SU-DHL-6 (cell line): ENCODE measurements around the gene IGFBPL1.

Experiments
- H2AFZ ChIP-seq: fragments of 200-600 bp; sonication (generic); 2 replicates; pipeline ENCODE4 v1.6.1; 2014; ENCODE audit warnings: low read depth, mild to moderate bottlenecking, moderate library complexity, mixed read lengths, antibody characterized with exemption, low read length; ENCODE audit not compliant: severe bottlenecking
- H3F3A ChIP-seq: fragments of 200-600 bp; shearing (Covaris generic); 2 replicates; pipeline ENCODE4 v1.6.0; 2016; ENCODE audit warnings: antibody characterized with exemption, mild to moderate bottlenecking; ENCODE audit not compliant: insufficient read depth
- H3K27ac ChIP-seq: fragments of 200-600 bp; sonication (generic); 2 replicates; pipeline ENCODE4 v1.5.1; 2016; ENCODE audit warnings: low read depth, mild to moderate bottlenecking, low read length, moderate library complexity, mixed read lengths
- H3K27me3 ChIP-seq: fragments of 200-600 bp; sonication (generic), shearing (Covaris generic); 2 replicates; pipeline ENCODE4 v1.6.0; 2014; ENCODE audit warnings: mild to moderate bottlenecking, low read length
- H3K36me3 ChIP-seq: fragments of 200-600 bp; sonication (generic); 2 replicates; pipeline ENCODE4 v1.6.1; 2014; ENCODE audit warnings: mild to moderate bottlenecking, low read length, mixed read lengths
- H3K4me2 ChIP-seq: fragments of 300-600, 200-600 bp; shearing (Covaris generic), sonication (generic); 2 replicates; pipeline ENCODE4 v1.6.0; 2014; ENCODE audit warnings: low read length, low read depth, mild to moderate bottlenecking; ENCODE audit not compliant: poor library complexity, severe bottlenecking
- H3K4me3 ChIP-seq: fragments of 200-600 bp; sonication (generic); 2 replicates; pipeline ENCODE4 v1.5.1; 2014; ENCODE audit warnings: antibody characterized with exemption, low read length, mild to moderate bottlenecking, mixed read lengths; ENCODE audit not compliant: insufficient read depth, poor library complexity, severe bottlenecking
- H3K79me2 ChIP-seq: fragments of 200-600 bp; sonication (generic); 2 replicates; pipeline ENCODE4 v1.6.1; 2014; ENCODE audit warnings: mild to moderate bottlenecking, low read length, moderate library complexity; ENCODE audit not compliant: insufficient read depth
- H3K9ac ChIP-seq: fragments of 200-600 bp; sonication (generic); 2 replicates; pipeline ENCODE4 v1.7.0; 2014; ENCODE audit warnings: mild to moderate bottlenecking, low read length
- H3K9me2 ChIP-seq: fragments of 200-600 bp; sonication (generic); replicated peaks from 2 replicates; pipeline ENCODE4 v1.6.1; 2014; ENCODE audit warnings: low read length; ENCODE audit not compliant: insufficient read depth
- H3K9me3 ChIP-seq: fragments of 200-600 bp; sonication (generic); 2 replicates; pipeline ENCODE4 v1.6.1; 2014; ENCODE audit warnings: low read length, mixed read lengths; ENCODE audit not compliant: insufficient read depth
- H4K20me1 ChIP-seq: fragments of 200-600 bp; sonication (generic); 2 replicates; pipeline ENCODE4 v1.6.1; 2014; ENCODE audit warnings: low read depth, mild to moderate bottlenecking, antibody characterized with exemption, low read length, moderate library complexity, mixed read lengths
- CTCF ChIP-seq: fragments of 200-600 bp; sonication (generic); IDR thresholded peaks from one replicate; pipeline ENCODE4 v1.5.1; 2017; ENCODE audit warnings: antibody characterized with exemption, mild to moderate bottlenecking, low read length, moderate library complexity; ENCODE audit not compliant: insufficient read depth, poor library complexity, severe bottlenecking
- EZH2phosphoT487 ChIP-seq: fragments of 200-600 bp; sonication (generic), shearing (Covaris generic); conservative IDR thresholded peaks from 2 replicates; pipeline ENCODE4 v1.6.1; 2018; ENCODE audit warnings: mild to moderate bottlenecking, antibody characterized with exemption, low read length, moderate library complexity, mixed read lengths

IGFBPL1 gene

GRCh38 chr9:38387751-38388150 lies 36.5 kb downstream of the IGFBPL1 start:
- peaks cover 16% of the 10 kb centered on the region; the same call in 1 of the 2 replicates for H3K9me3 ChIP-seq
- no peak for TF ChIP-seq CTCF
- no peak for TF ChIP-seq EZH2phosphoT487
- H2AFZ ChIP-seq: no peak overlapping the region
- H4K20me1 ChIP-seq: no peaks in the 10 kb centered on the region
- H3K27ac ChIP-seq: no peak overlapping the region
- H3K27me3 ChIP-seq: no peaks in the 10 kb centered on the region
- H3F3A ChIP-seq: no peaks in the 10 kb centered on the region
- no peak overlapping the region for H3K4me3 ChIP-seq
- H3K9ac ChIP-seq: no peak overlapping the region
- no peaks in the 10 kb centered on the region for H3K79me2 ChIP-seq
- no peaks in the 10 kb centered on the region for H3K9me2 ChIP-seq
- H3K36me3 ChIP-seq: no peaks in the 10 kb centered on the region
- H3K4me2 ChIP-seq: no peak overlapping the region

DNA sequence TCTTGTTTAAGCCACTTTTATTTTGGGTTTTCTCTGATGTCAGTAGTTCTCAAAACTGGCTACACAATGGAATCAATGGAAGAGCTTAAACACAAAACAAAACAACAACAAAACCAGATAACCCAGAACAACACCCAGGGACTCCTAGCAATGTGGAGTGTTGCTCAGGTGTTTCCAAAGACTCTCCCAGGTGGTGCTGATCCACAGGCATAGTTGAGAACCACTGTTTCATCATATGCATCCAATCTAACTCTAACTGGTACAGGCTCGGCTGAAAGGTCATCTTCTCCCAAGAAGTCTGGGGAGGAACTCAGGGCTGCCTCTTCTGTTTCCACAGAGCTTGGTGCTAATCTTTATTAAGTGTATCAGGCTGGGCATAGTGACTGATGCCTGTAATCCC lies 37.2 kb downstream of the IGFBPL1 start:
- Histone ChIP-seq H3K36me3 (no peaks in the 10 kb centered on the region), H3F3A (no peaks in the 10 kb centered on the region), H3K9me2 (no peaks in the 10 kb centered on the region), H3K9me3 (peaks cover 16% of the 10 kb centered on the region; the same call in 1 of the 2 replicates), H3K9ac (no peak overlapping the region), H3K27ac (no peak overlapping the region), H2AFZ (no peak overlapping the region), H3K4me2 (no peak overlapping the region), H3K79me2 (no peaks in the 10 kb centered on the region), H3K27me3 (no peaks in the 10 kb centered on the region), H3K4me3 (no peak overlapping the region), H4K20me1 (no peaks in the 10 kb centered on the region)
- TF ChIP-seq EZH2phosphoT487: no peak

DNA sequence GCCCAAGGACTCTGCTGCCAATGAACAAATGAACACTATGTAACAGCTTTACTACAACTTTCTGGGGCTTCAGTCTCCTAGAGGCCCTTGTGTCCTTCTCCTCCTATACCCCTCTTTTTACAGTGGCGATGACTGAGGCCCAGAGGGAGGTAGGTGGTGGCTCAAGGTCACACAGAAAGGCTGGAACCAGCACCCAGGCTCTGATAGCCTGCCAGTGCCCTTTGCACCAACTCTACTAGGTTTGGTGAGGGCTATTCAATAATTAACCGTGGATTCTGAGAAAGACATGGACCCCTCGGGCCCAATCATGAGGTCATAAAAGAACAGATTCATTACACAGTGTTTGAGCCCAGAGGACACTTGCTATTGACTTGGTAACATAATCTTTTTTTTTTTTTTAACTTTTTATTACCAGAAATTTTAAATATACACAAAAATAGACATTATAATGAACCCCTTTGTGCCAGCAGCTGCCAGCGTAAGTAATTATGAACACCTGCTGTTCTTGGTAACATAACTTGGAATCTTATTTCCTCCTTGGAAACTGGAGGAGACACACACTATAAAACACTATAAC lies 37.8 kb downstream of the IGFBPL1 start:
- no peak overlapping the region for H3K27ac ChIP-seq

More for the DNA sequence above, 37.8 kb downstream of the IGFBPL1 start:
- peaks cover 16% of the 10 kb centered on the region; the same call in 1 of the 2 replicates for H3K9me3 ChIP-seq
- no peaks in the 10 kb centered on the region for H3K27me3 ChIP-seq
- no peak overlapping the region for H3K4me3 ChIP-seq
- H3K4me2 ChIP-seq: no peak overlapping the region
- H3K9ac ChIP-seq: no peak overlapping the region
- no peaks in the 10 kb centered on the region for H3K79me2 ChIP-seq
- no peaks in the 10 kb centered on the region for H3K36me3 ChIP-seq
- no peak overlapping the region for H2AFZ ChIP-seq
- no peak for TF ChIP-seq CTCF
- no peak for TF ChIP-seq EZH2phosphoT487
- H3F3A ChIP-seq: no peaks in the 10 kb centered on the region
- H3K9me2 ChIP-seq: no peaks in the 10 kb centered on the region
- H4K20me1 ChIP-seq: no peaks in the 10 kb centered on the region
